ENCODE data around the gene CCSER2.
A peak's percentile ranks its signal among the peaks of the same experiment; 100 is the strongest.

Gene CCSER2

DNA sequence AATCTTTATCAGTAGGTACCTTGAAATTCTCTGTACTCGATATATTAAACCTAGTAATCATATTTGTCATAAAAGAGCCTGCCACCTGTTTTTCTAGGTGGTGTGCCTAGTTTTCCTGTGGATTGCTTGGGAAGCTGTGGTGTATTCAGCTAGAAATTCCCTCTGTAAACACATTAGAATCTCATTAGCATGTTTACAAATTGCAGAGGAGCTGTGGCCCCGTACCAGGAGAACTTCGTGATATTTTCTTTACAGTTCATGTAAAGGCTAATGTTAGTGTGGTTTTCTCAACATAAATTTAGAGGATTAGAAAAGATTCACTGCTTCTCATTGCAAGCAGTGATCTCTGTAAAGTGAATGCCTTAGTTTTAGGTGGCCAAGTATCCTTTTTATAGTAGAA is 144.7 kb downstream of the CCSER2 start:
- DNase-seq (ENCODE audit: low read depth) = no peak
- no peak for TF ChIP-seq CTCF (conservative IDR thresholded peaks at IDR 0.05; ENCODE audit: control insufficient read depth, insufficient read depth, low read depth, low read length)
- H3K4me3 ChIP-seq (ENCODE audit: control insufficient read depth, low read depth, low read length) = no peak overlapping the region

- no peak for DNase-seq (ENCODE audit: low read depth)
- no peak for TF ChIP-seq CTCF (conservative IDR thresholded peaks at IDR 0.05; ENCODE audit: control insufficient read depth, insufficient read depth, low read depth, low read length)
- no peak overlapping the region for H3K4me3 ChIP-seq (ENCODE audit: control insufficient read depth, low read depth, low read length)
Observed at GRCh38 chr10:84477398-84478128, 149.2 kb downstream of the CCSER2 start.

GRCh38 chr10:84478151-84478550 is 149.8 kb downstream of the CCSER2 start:
- TF ChIP-seq CTCF (conservative IDR thresholded peaks at IDR 0.05; ENCODE audit: control insufficient read depth, insufficient read depth, low read depth, low read length) = no peak
- DNase-seq (ENCODE audit: low read depth) = peak; percentile 54
- no peak overlapping the region for H3K4me3 ChIP-seq (ENCODE audit: control insufficient read depth, low read depth, low read length)

DNA sequence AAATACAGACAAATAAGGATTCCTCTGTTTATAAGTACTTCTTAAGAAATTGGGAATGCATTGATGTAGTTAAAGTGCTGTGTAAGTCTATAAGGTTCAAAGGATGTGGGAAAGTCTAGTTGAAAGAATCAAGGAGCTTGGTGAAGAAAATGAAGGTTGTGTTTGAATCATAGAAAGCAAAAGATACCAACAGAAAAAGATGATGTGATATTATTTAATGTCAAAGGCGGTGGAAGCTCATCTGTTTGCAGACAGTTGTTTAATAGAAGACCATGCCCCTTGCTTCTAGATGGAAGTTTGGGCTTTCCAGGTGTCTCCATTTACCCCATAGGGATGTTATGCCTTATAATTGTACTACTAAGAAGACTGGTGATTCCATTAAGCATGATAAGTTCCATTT is 150.3 kb downstream of the CCSER2 start:
- no peak overlapping the region for H3K4me3 ChIP-seq (ENCODE audit: control insufficient read depth, low read depth, low read length)
- TF ChIP-seq CTCF (conservative IDR thresholded peaks at IDR 0.05; ENCODE audit: control insufficient read depth, insufficient read depth, low read depth, low read length) = no peak
- DNase-seq (ENCODE audit: low read depth) = no peak

DNA sequence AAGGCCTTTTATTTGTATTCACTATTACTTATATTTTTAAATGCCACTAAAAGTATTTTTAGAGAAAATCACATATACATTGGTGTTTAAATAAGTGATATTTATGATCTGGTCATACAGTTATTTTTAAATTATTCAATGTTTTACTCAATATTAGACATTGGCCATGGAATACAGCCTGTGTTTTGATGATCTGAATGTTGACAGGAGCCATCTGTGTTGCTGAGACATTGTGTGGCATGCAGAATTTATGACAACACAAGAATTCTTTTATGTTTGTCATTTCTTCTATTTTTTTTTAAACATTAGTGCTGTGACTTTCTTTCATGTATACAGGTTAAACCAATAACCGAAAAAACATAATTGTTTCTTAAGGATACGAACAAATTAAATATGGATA is 156.2 kb downstream of the CCSER2 start:
- no peak for TF ChIP-seq CTCF (conservative IDR thresholded peaks at IDR 0.05; ENCODE audit: control insufficient read depth, insufficient read depth, low read depth, low read length)
- H3K4me3 ChIP-seq (ENCODE audit: control insufficient read depth, low read depth, low read length) = no peak overlapping the region
- DNase-seq (ENCODE audit: low read depth) = no peak

GRCh38 chr10:84493361-84493760 is 165.0 kb downstream of the CCSER2 start:
- H3K4me3 ChIP-seq (ENCODE audit: control insufficient read depth, low read depth, low read length) = no peak overlapping the region
- DNase-seq (ENCODE audit: low read depth) = no peak
- TF ChIP-seq CTCF (conservative IDR thresholded peaks at IDR 0.05; ENCODE audit: control insufficient read depth, insufficient read depth, low read depth, low read length) = no peak
